H1 (cell line): ENCODE measurements around the gene ACER3.

Source experiments
- CHD1 ChIP-seq: IDR thresholded peaks from 2 replicates; pipeline ENCODE4 v1.6.1; 2012; ENCODE audit warnings: low read depth, low read length, improper control_type of control experiment
- EGR1 ChIP-seq: IDR thresholded peaks from 2 replicates; pipeline ENCODE4 v1.6.1; 2011; ENCODE audit warnings: low read depth, low read length, borderline replicate concordance
- EP300 ChIP-seq, 2 experiments: IDR thresholded peaks; 1 replicate in 1 of 2; 2 replicates in 1 of 2; pipeline ENCODE4 v1.6.1; 2011 to 2012; ENCODE audit warnings: low read depth in 2 of 2, low read length in 2 of 2, mild to moderate bottlenecking in 2 of 2, borderline replicate concordance in 1 of 2, inconsistent platforms in 1 of 2, moderate library complexity in 1 of 2
- EZH2 ChIP-seq: fragments of 200-600 bp; sonication (generic); IDR thresholded peaks from 2 replicates; pipeline ENCODE4 v1.7.1; 2012; ENCODE audit warnings: low read depth, mild to moderate bottlenecking, moderate library complexity, low read length, inconsistent platforms; ENCODE audit not compliant: severe bottlenecking
- KDM1A ChIP-seq: fragments of 200-600, 300-600 bp; sonication (generic); IDR thresholded peaks from 2 replicates; pipeline ENCODE4 v1.7.1; 2016; ENCODE audit warnings: mild to moderate bottlenecking, low read length, borderline replicate concordance
- MAX ChIP-seq: IDR thresholded peaks from 2 replicates; pipeline ENCODE4 v1.6.1; 2012; ENCODE audit warnings: inconsistent platforms
- POLR2A ChIP-seq, 2 experiments: IDR thresholded peaks; 1 replicate in 1 of 2; 2 replicates in 1 of 2; pipeline ENCODE4 v1.6.1; 2011; ENCODE audit warnings: low read depth in 2 of 2, low read length in 2 of 2, mild to moderate bottlenecking in 2 of 2; ENCODE audit errors: control extremely low read depth in 1 of 2
- POLR2AphosphoS5 ChIP-seq: IDR thresholded peaks from 2 replicates; pipeline ENCODE4 v1.6.1; 2011; ENCODE audit warnings: low read depth, low read length
- SAP30 ChIP-seq: fragments of 300-600 bp; sonication (generic); IDR thresholded peaks from 2 replicates; pipeline ENCODE4 v1.7.1; 2012; ENCODE audit warnings: low read length, moderate library complexity, mild to moderate bottlenecking, inconsistent platforms; ENCODE audit not compliant: insufficient read depth, insufficient replicate concordance
- SP2 ChIP-seq: IDR thresholded peaks from 2 replicates; pipeline ENCODE4 v1.6.1; 2012; ENCODE audit warnings: mild to moderate bottlenecking, low read length, inconsistent platforms
- SRF ChIP-seq: IDR thresholded peaks from 2 replicates; pipeline ENCODE4 v1.6.1; 2011; ENCODE audit warnings: mild to moderate bottlenecking, low read depth, low read length, moderate library complexity
- TF ChIP-seq, protein P1 (sequence below), 3 experiments: IDR thresholded peaks; 1 replicate in 2 of 3; 2 replicates in 1 of 3; pipeline versions ENCODE4 v1.5.1 to v1.6.1; 2011; ENCODE audit warnings: low read length in 3 of 3, mild to moderate bottlenecking in 3 of 3, inconsistent platforms in 2 of 3, low read depth in 1 of 3, moderate library complexity in 1 of 3; ENCODE audit not compliant: insufficient read depth in 1 of 3; ENCODE audit errors: control extremely low read depth in 1 of 3

DNA sequence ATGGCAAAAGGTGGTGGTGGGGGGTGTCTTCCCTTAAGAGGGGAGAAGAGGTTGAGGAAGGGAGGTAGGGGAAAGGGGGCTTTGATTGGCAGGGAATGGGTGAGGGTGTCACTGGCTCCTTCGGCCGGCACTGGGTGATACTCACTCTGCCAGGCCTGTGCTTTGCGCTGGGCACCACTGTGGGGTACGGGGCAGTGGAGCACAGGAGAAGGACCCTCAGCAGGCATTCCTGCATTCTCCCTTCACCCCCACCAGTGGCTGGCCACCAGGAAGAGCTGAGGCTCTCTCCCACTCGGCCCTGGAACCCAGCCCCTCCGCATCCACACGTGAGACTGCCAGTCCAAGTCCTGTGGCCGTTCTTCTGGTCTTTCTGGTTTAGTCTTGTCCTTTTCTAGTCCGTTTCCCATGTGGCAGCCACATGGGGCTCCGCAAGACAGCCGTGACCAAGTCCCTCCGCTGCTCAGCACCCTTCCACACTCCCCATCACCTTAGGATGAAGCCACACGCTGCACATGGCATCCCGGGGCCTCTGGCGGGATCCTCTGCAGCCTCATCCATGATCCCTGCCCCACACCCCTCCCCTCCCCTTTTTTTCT, 214.0 kb downstream of the ACER3 start:
- TF ChIP-seq, protein P1, sequence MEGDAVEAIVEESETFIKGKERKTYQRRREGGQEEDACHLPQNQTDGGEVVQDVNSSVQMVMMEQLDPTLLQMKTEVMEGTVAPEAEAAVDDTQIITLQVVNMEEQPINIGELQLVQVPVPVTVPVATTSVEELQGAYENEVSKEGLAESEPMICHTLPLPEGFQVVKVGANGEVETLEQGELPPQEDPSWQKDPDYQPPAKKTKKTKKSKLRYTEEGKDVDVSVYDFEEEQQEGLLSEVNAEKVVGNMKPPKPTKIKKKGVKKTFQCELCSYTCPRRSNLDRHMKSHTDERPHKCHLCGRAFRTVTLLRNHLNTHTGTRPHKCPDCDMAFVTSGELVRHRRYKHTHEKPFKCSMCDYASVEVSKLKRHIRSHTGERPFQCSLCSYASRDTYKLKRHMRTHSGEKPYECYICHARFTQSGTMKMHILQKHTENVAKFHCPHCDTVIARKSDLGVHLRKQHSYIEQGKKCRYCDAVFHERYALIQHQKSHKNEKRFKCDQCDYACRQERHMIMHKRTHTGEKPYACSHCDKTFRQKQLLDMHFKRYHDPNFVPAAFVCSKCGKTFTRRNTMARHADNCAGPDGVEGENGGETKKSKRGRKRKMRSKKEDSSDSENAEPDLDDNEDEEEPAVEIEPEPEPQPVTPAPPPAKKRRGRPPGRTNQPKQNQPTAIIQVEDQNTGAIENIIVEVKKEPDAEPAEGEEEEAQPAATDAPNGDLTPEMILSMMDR (IDR thresholded peaks at IDR 0.05; ENCODE audit: control extremely low read depth in 1 of 3, insufficient read depth in 1 of 3, low read depth in 1 of 3, low read length in 3 of 3), result no peak
- TF ChIP-seq CHD1, result no peak
- no peak for TF ChIP-seq EZH2
- no peak for TF ChIP-seq SRF
- TF ChIP-seq POLR2AphosphoS5, result no peak
- no peak for TF ChIP-seq KDM1A
- TF ChIP-seq POLR2A (IDR thresholded peaks at IDR 0.05; ENCODE audit: control extremely low read depth in 1 of 2, low read depth in 2 of 2, low read length in 2 of 2), result no peak
- TF ChIP-seq EP300 (IDR thresholded peaks at IDR 0.05; ENCODE audit: borderline replicate concordance in 1 of 2, low read depth in 2 of 2, low read length in 2 of 2), result no peak
- TF ChIP-seq SP2, result no peak
- TF ChIP-seq SAP30, result no peak
- TF ChIP-seq MAX, result no peak
- TF ChIP-seq EGR1, result no peak
